Body of pancreas (tissue), 4 donors: ENCODE results near the gene PCGF2. TPM values are rescaled to one million over a fixed set of nuclear protein-coding genes. Genes with fewer than 3 reads are reported as not detected.

ENCODE experiments used
- ATAC-seq: fragments of 150-250 bp; one replicate; pipeline ENCODE4 v1.9.1; 2016
- DNase-seq, 4 donors: peaks; one replicate each; pipeline ENCODE4 v3.0.0-alpha.2; 2019
- H3K27ac ChIP-seq, 4 donors: fragments of 200-600 bp; sonication (generic); 1 replicate in 3 of 4; 2 replicates in 1 of 4; pipeline versions ENCODE4 v1.5.1 to v1.6.1; 2016 to 2019; ENCODE audit warnings: mild to moderate bottlenecking in 1 of 4, mixed read lengths in 1 of 4, moderate library complexity in 1 of 4
- H3K27me3 ChIP-seq, 2 donors: fragments of 200-600 bp; sonication (generic); one replicate each; pipeline ENCODE4 v1.6.0; 2016; ENCODE audit warnings: mild to moderate bottlenecking in 1 of 2
- H3K36me3 ChIP-seq, 2 donors: fragments of 200-600 bp; sonication (generic); replicated peaks in 1 of 2; 2 replicates each; pipeline ENCODE4 v1.5.1; 2016; ENCODE audit warnings: low read depth in 2 of 2; ENCODE audit not compliant: insufficient read depth in 1 of 2
- H3K4me1 ChIP-seq: fragments of 200-600 bp; sonication (generic); one replicate; pipeline ENCODE4 v1.6.0; 2016
- H3K4me3 ChIP-seq, 2 donors: fragments of 200-600 bp; sonication (generic); 1 replicate in 1 of 2; 2 replicates in 1 of 2; pipeline ENCODE4 v1.5.1; 2016 to 2019
- H3K9me3 ChIP-seq, 3 donors: fragments of 200-600 bp; sonication (generic); 1 replicate in 2 of 3; 2 replicates in 1 of 3; pipeline ENCODE4 v1.5.1; 2016
- POLR2A ChIP-seq, 3 donors: fragments of 450-650 bp; IDR thresholded peaks; one replicate each; pipeline ENCODE4 v1.6.1; 2016; ENCODE audit warnings: antibody characterized with exemption in 3 of 3, mild to moderate bottlenecking in 2 of 3
- WGBS, 2 donors: methylation state at CpG; one replicate each; pipeline ENCODE4 v1.1.5; 2017; 5-methylcytosine and 5-hydroxymethylcytosine counted together
- intact Hi-C: fragments of 100-400 bp; cut with DNase I; formaldehyde crosslinking; loops from one replicate; pipeline ENCODE4 v1.15.1; 2023
- total RNA-seq, 2 donors: library from RNA; depleted of rRNA; stranded (reverse); fragments of >200 nt; gene quantifications; one replicate each; pipeline ENCODE4 v1.1.0, GENCODE V29; 2016
- TF ChIP-seq, protein P1 (sequence below), 7 experiments: fragments of 450-650 bp in 4 of 7; fragments of 200-600 bp in 3 of 7; sonication (generic) in 3 of 7; IDR thresholded peaks; one replicate each; pipeline ENCODE4 v1.5.1; 2016 to 2019; ENCODE audit warnings: antibody characterized with exemption in 7 of 7

The PCGF2 gene
- total RNA-seq, 2 donors from 2014 or later = 5.9 to 9.3 TPM

GRCh38 chr17:38752308-38753070, 4.4 kb upstream of the PCGF2 start, which contains the start of gene PSMB3:
TSS of gene PSMB3 (plus strand) at chr17:38752741. CDS start at chr17:38752827, 86 bp downstream.
- Histone ChIP-seq H3K9me3 (no peaks in the 10 kb centered on the region), H3K36me3 (peaks cover 7 to 9% of the 10 kb centered on the region in 2 donors), H3K27me3 (no peaks in the 10 kb centered on the region), H3K27ac (peak within 1 kb of the TSS; percentile 81 to 89 (median 86)), H3K4me1 (peaks cover 58% of the 10 kb centered on the region), H3K4me3 (peak within 1 kb of the TSS; percentile 66 to 86)
- 0% methylated on average over 19 to 44 of the region's 44 CpGs for WGBS, 2 donors
- peak; percentile 97 to 100 (median 98) for DNase-seq
- peak in 2 of 3 donors; percentile 68 to 70 for TF ChIP-seq POLR2A (IDR thresholded peaks at IDR 0.05)
- TF ChIP-seq, protein P1, sequence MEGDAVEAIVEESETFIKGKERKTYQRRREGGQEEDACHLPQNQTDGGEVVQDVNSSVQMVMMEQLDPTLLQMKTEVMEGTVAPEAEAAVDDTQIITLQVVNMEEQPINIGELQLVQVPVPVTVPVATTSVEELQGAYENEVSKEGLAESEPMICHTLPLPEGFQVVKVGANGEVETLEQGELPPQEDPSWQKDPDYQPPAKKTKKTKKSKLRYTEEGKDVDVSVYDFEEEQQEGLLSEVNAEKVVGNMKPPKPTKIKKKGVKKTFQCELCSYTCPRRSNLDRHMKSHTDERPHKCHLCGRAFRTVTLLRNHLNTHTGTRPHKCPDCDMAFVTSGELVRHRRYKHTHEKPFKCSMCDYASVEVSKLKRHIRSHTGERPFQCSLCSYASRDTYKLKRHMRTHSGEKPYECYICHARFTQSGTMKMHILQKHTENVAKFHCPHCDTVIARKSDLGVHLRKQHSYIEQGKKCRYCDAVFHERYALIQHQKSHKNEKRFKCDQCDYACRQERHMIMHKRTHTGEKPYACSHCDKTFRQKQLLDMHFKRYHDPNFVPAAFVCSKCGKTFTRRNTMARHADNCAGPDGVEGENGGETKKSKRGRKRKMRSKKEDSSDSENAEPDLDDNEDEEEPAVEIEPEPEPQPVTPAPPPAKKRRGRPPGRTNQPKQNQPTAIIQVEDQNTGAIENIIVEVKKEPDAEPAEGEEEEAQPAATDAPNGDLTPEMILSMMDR (IDR thresholded peaks at IDR 0.05) = no peak
- peak; percentile 93 for ATAC-seq
- intact Hi-C loops = no loop called here

GRCh38 chr17:38751808-38752307, 3.7 kb upstream of the PCGF2 start:
- Histone ChIP-seq H3K36me3 (peaks cover 6 to 7% of the 10 kb centered on the region in 2 donors), H3K27ac (peak overlapping the region; percentile 71 to 89 (median 86)), H3K4me3 (peak overlapping the region in 1 of 2 donors; percentile 9), H3K27me3 (no peaks in the 10 kb centered on the region), H3K4me1 (peaks cover 62% of the 10 kb centered on the region), H3K9me3 (no peaks in the 10 kb centered on the region)
- 0% methylated on average over 44 of the region's 44 CpGs for WGBS, 2 donors
- ATAC-seq (peak; percentile 33), DNase-seq (peak; percentile 84 to 88 (median 86))
- intact Hi-C loops = no loop called here
- TF ChIP-seq POLR2A (IDR thresholded peaks at IDR 0.05) = no peak
- TF ChIP-seq, protein P1 (IDR thresholded peaks at IDR 0.05) = no peak

DNA sequence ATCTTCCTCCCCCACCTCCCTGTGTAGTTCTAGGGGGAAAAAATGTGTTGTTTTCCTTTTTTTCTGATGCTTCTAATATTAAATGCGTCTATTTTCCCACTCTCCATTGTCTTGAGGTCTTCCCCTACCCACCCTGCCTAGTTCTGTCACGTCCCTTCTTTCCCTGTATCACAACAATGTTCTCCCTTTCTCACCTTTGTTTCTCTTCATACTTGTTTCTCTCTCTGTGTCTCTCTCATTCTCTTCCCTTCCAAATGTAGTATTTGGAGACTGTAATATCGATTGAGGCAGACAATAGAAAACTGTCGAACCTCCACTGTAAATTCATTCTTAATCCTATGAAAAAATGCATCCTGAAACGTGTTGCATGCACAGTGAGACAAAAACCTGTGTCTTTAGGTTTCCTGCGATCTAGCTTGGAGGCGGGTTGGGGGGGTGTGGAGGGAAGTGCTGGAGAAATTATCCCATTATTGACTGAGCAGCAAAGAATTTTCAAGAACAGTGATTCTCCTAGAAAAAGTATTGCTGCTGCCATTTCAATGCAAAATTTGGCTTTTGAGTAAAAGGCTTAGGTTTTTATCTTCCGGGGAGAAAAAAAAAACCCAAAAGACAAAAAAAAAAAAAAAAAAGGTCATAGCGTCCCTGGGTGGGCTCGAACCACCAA, 3.1 kb upstream of the PCGF2 start:
- H3K9me3 ChIP-seq = no peaks in the 10 kb centered on the region

DNA sequence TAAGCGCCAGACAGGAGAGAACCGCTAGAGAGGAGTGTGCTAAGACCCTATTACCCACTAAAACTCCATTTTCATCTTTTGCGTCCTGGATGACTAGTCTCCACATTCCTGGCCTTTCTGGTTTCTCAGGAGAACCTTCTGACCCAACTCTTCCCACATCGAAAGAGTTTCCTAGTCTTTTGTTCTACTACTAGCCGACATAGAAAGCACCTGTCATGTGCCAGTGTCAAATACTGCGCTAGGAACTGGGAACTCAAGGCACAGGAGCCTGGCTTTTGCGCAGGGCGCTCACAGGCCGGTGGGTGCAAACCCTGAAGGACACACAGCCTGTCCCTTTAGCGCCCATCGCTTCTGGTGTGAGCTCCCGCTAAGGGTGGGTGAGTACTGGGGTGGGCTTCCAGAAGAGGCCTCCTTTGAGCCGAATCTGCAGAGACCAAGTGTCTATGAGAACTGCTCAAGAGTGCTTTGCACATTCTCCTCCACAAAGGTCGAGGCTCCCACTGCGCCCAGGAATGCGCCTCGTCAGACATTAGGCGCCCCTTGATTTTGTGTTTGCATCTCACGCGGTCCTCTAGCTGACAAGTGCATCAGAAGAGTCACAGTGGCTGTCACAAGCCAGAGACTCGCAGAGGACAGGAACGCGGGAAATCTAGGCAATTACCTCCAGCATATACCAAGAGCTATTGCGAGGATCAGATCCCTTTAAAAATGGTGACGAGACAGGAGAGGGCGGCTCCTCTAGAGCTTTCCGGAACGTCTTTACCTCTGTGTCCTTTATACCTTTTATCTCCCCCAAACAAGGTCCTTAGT, 2.4 kb upstream of the PCGF2 start:
- 36 to 42% methylated on average over 18 to 28 of the region's 28 CpGs for WGBS, 2 donors
- TF ChIP-seq, protein P1 (IDR thresholded peaks at IDR 0.05) = no peak
- no peak for TF ChIP-seq POLR2A (IDR thresholded peaks at IDR 0.05)
- ATAC-seq (no peak), DNase-seq (no peak)
- no peaks in the 10 kb centered on the region for H3K36me3 ChIP-seq
- H3K9me3 ChIP-seq = no peaks in the 10 kb centered on the region
- H3K4me1 ChIP-seq = peaks cover 73% of the 10 kb centered on the region
- H3K27me3 ChIP-seq = no peaks in the 10 kb centered on the region
- peak overlapping the region in 3 of 4 donors; percentile 61 to 89 (median 81) for H3K27ac ChIP-seq
- intact Hi-C loops = no loop called here
- H3K4me3 ChIP-seq = no peak overlapping the region

More for the DNA sequence above, 3.1 kb upstream of the PCGF2 start:
- intact Hi-C loops = no loop called here
- Histone ChIP-seq H3K27me3 (no peaks in the 10 kb centered on the region), H3K4me3 (no peak overlapping the region), H3K36me3 (peaks cover 5% of the 10 kb centered on the region in 2 donors), H3K4me1 (peaks cover 68% of the 10 kb centered on the region), H3K27ac (peak overlapping the region in 3 of 4 donors; percentile 71 to 89 (median 86))
- TF ChIP-seq, protein P1 (IDR thresholded peaks at IDR 0.05) = no peak
- TF ChIP-seq POLR2A (IDR thresholded peaks at IDR 0.05) = no peak
- 6 to 14% methylated on average over 10 of the region's 10 CpGs for WGBS, 2 donors
- no peak for DNase-seq
- ATAC-seq = no peak
